NCI-H187 (cell line): Measurements from ENCODE around the gene ALDH1A3.

ENCODE experiments used
- DNase-seq, 2 experiments: peaks; one replicate each; lab custom pipeline; 2025; lab: John Stamatoyannopoulos, UW

ALDH1A3 gene

GRCh38 chr15:100885116-100885515 lies 5.5 kb downstream of the ALDH1A3 start:
- no peak for DNase-seq

GRCh38 chr15:100885811-100886210 lies 6.2 kb downstream of the ALDH1A3 start:
- no peak for DNase-seq

- DNase-seq: no peak
Observed at GRCh38 chr15:100887211-100887913, 7.7 kb downstream of the ALDH1A3 start.

GRCh38 chr15:100889385-100890050 lies 9.9 kb downstream of the ALDH1A3 start:
- DNase-seq: no peak

GRCh38 chr15:100890051-100890720 lies 10.6 kb downstream of the ALDH1A3 start:
- DNase-seq: peak in 1 of 2 experiments; percentile 56

GRCh38 chr15:100890850-100891249 lies 11.2 kb downstream of the ALDH1A3 start:
- peak; percentile 56 to 65 for DNase-seq

GRCh38 chr15:100891307-100892012 lies 11.8 kb downstream of the ALDH1A3 start:
- DNase-seq: no peak

GRCh38 chr15:100892013-100892355 lies 12.4 kb downstream of the ALDH1A3 start:
- DNase-seq: no peak

- no peak for DNase-seq
Observed at GRCh38 chr15:100893261-100893963, 13.8 kb downstream of the ALDH1A3 start.

GRCh38 chr15:100893964-100894295 lies 14.3 kb downstream of the ALDH1A3 start:
- DNase-seq: no peak

GRCh38 chr15:100895721-100896120 lies 16.1 kb downstream of the ALDH1A3 start:
- DNase-seq: no peak

- DNase-seq: no peak
Observed at GRCh38 chr15:100897221-100898151, 17.9 kb downstream of the ALDH1A3 start.

- DNase-seq: no peak
Observed at GRCh38 chr15:100898152-100898490, 18.5 kb downstream of the ALDH1A3 start.

- no peak for DNase-seq
Observed at GRCh38 chr15:100898661-100899462, 19.2 kb downstream of the ALDH1A3 start.

- no peak for DNase-seq
Observed at GRCh38 chr15:100899601-100900000, 20.0 kb downstream of the ALDH1A3 start.

- no peak for DNase-seq
Observed at GRCh38 chr15:100900136-100900794, 20.6 kb downstream of the ALDH1A3 start.

- no peak for DNase-seq
Observed at GRCh38 chr15:100900795-100901169, 21.2 kb downstream of the ALDH1A3 start.

GRCh38 chr15:100901296-100901695 lies 21.7 kb downstream of the ALDH1A3 start:
- DNase-seq: no peak

GRCh38 chr15:100901702-100902435 lies 22.2 kb downstream of the ALDH1A3 start:
- no peak for DNase-seq
